CD4-positive, alpha-beta T cell treated with Interleukin-12 subunit alpha and Interleukin-12 subunit beta, for 1 hour (primary cell): ENCODE results near the gene ADH1C.
"Not testable (repeated sequence)": the region's sequence is repeated elsewhere in the genome, so short reads cannot be mapped to it uniquely, and the experiment has no call there.

Experiments used
- DNase-seq: peaks from one replicate; pipeline ENCODE4 v3.0.0-alpha.2; 2020

Gene ADH1C

GRCh38 chr4:99356992-99357391 lies 4.4 kb upstream of the ADH1C start:
- no peak for DNase-seq

GRCh38 chr4:99356149-99356548 lies 3.6 kb upstream of the ADH1C start:
- DNase-seq, result not testable (repeated sequence)

- DNase-seq, result no peak
Observed at GRCh38 chr4:99351487-99351886, 1.1 kb downstream of the ADH1C start.

GRCh38 chr4:99349338-99349737 lies 3.2 kb downstream of the ADH1C start:
- no peak for DNase-seq

- DNase-seq, result not testable (repeated sequence)
Observed at GRCh38 chr4:99342624-99343023, 9.9 kb downstream of the ADH1C start.

GRCh38 chr4:99341426-99341825 lies 11.1 kb downstream of the ADH1C start:
- no peak for DNase-seq

GRCh38 chr4:99339172-99339571 lies 13.4 kb downstream of the ADH1C start:
- no peak for DNase-seq

- DNase-seq, result no peak
Observed at GRCh38 chr4:99336553-99336952, 16.0 kb downstream of the ADH1C start.

- DNase-seq, result no peak
Observed at GRCh38 chr4:99334880-99335279, 17.7 kb downstream of the ADH1C start.

- no peak for DNase-seq
Observed at GRCh38 chr4:99330648-99331047, 21.9 kb downstream of the ADH1C start.

GRCh38 chr4:99329876-99330275 lies 22.7 kb downstream of the ADH1C start:
- DNase-seq, result no peak

GRCh38 chr4:99324979-99325378 lies 27.6 kb downstream of the ADH1C start:
- no peak for DNase-seq

GRCh38 chr4:99324361-99324760 lies 28.2 kb downstream of the ADH1C start:
- no peak for DNase-seq

GRCh38 chr4:99323756-99324155 lies 28.8 kb downstream of the ADH1C start:
- DNase-seq, result no peak

GRCh38 chr4:99321241-99322191 lies 31.0 kb downstream of the ADH1C start, which contains the start of gene ADH1B:
Gene ADH1B (minus strand): TSS chr4:99321401. CDS start chr4:99321331, 70 bp downstream.
- DNase-seq, result no peak

GRCh38 chr4:99317811-99318210 lies 34.7 kb downstream of the ADH1C start:
- not testable (repeated sequence) for DNase-seq

GRCh38 chr4:99317354-99317753 lies 35.2 kb downstream of the ADH1C start:
- no peak for DNase-seq

GRCh38 chr4:99315839-99316238 lies 36.7 kb downstream of the ADH1C start:
- DNase-seq, result no peak

GRCh38 chr4:99314211-99314610 lies 38.3 kb downstream of the ADH1C start:
- no peak for DNase-seq

GRCh38 chr4:99310389-99310788 lies 42.2 kb downstream of the ADH1C start:
- DNase-seq, result no peak

GRCh38 chr4:99305638-99306400 lies 46.7 kb downstream of the ADH1C start:
- DNase-seq, result no peak

GRCh38 chr4:99301376-99302164 lies 51.0 kb downstream of the ADH1C start:
- DNase-seq, result no peak

GRCh38 chr4:99300934-99301333 lies 51.6 kb downstream of the ADH1C start:
- no peak for DNase-seq
